Caco-2 (cell line): ENCODE data around the gene FRYL. TPM values are rescaled to one million over a fixed set of nuclear protein-coding genes. Genes with fewer than 3 reads are reported as not detected.

ENCODE experiments used
- BruUV-seq: library from RNA; stranded (reverse); fragments of 400-500 nt; replicated peaks from 2 replicates; lab custom pipeline; 2021; lab: Mats Ljungman, UMichigan
- CTCF ChIA-PET: fragments of 300-600 bp; sonication (Branson Sonifier 250); formaldehyde crosslinking; loops from one replicate; lab custom pipeline; 2022; ENCODE audit warnings: antibody characterized with exemption; lab: Charles Lee
- POLR2A ChIA-PET: fragments of 300-600 bp; sonication (Branson Sonifier 250); formaldehyde crosslinking; loops from one replicate; lab custom pipeline; 2022; ENCODE audit warnings: antibody characterized with exemption; lab: Charles Lee
- DNase-seq, 2 experiments: peaks; one replicate each; pipeline versions ENCODE4 v3.0.0 to v3.0.0-alpha.2; 2020 to 2022
- H3K27me3 ChIP-seq: replicated peaks from 2 replicates; pipeline ENCODE4 v1.6.0; 2011; ENCODE audit warnings: low read length; ENCODE audit not compliant: control insufficient read depth, insufficient read depth
- H3K36me3 ChIP-seq: 2 replicates; pipeline ENCODE4 v1.5.1; 2011; ENCODE audit warnings: low read length; ENCODE audit not compliant: control insufficient read depth, insufficient read depth
- H3K4me1 ChIP-seq: fragments of 250-450 bp; sonication (Bioruptor Pico); 2 replicates; pipeline ENCODE4 v1.5.1; 2020; ENCODE audit warnings: mild to moderate bottlenecking
- H3K4me3 ChIP-seq: 2 replicates; pipeline ENCODE4 v1.5.1; 2011; ENCODE audit warnings: low read depth, mild to moderate bottlenecking, control low read depth, low read length
- H3K9me3 ChIP-seq: fragments of 250-450 bp; sonication (Bioruptor Pico); 2 replicates; pipeline ENCODE4 v1.5.1; 2020; ENCODE audit warnings: mild to moderate bottlenecking, moderate library complexity
- H3K27ac Mint-ChIP-seq: one replicate; pipeline ENCODE4 v1.8.0; 2022; ENCODE audit warnings: mixed read lengths; ENCODE audit not compliant: unreplicated experiment
- H3K27me3 Mint-ChIP-seq: one replicate; pipeline ENCODE4 v1.8.0; 2022; ENCODE audit warnings: mixed read lengths; ENCODE audit not compliant: insufficient read depth, unreplicated experiment
- H3K36me3 Mint-ChIP-seq: one replicate; pipeline ENCODE4 v1.8.0; 2022; ENCODE audit warnings: mild to moderate bottlenecking, mixed read lengths; ENCODE audit not compliant: insufficient read depth, unreplicated experiment
- H3K4me1 Mint-ChIP-seq: one replicate; pipeline ENCODE4 v1.8.0; 2022; ENCODE audit warnings: low read depth, mixed read lengths; ENCODE audit not compliant: unreplicated experiment
- H3K4me3 Mint-ChIP-seq: one replicate; pipeline ENCODE4 v1.8.0; 2022; ENCODE audit warnings: mild to moderate bottlenecking, moderate library complexity, mixed read lengths; ENCODE audit not compliant: unreplicated experiment
- H3K9me3 Mint-ChIP-seq: one replicate; pipeline ENCODE4 v1.8.0; 2022; ENCODE audit warnings: mixed read lengths; ENCODE audit not compliant: unreplicated experiment
- intact Hi-C: fragments of 100-400 bp; cut with micrococcal nuclease; formaldehyde crosslinking; loops from one replicate; pipeline ENCODE4 v1.10.0; 2022; ENCODE audit not compliant: unreplicated experiment
- total RNA-seq: library from RNA; stranded (reverse); gene quantifications from 2 replicates; pipeline ENCODE4 v1.2.3, GENCODE V29; 2022
- TF ChIP-seq, protein P1 (sequence below), 2 experiments: fragments of 200-600 bp in 1 of 2; IDR thresholded peaks; 1 replicate in 1 of 2; 2 replicates in 1 of 2; pipeline versions ENCODE4 v1.5.1 to v1.8.0; 2011 to 2022; ENCODE audit warnings: antibody characterized with exemption in 1 of 2, control low read depth in 1 of 2, inconsistent platforms in 1 of 2, low read depth in 1 of 2, low read length in 1 of 2, mild to moderate bottlenecking in 1 of 2, moderate library complexity in 1 of 2; ENCODE audit not compliant: insufficient read depth in 1 of 2, severe bottlenecking in 1 of 2, unreplicated experiment in 1 of 2

FRYL gene
- total RNA-seq, 1 experiment from 2014 or later = 27.4 TPM

DNA sequence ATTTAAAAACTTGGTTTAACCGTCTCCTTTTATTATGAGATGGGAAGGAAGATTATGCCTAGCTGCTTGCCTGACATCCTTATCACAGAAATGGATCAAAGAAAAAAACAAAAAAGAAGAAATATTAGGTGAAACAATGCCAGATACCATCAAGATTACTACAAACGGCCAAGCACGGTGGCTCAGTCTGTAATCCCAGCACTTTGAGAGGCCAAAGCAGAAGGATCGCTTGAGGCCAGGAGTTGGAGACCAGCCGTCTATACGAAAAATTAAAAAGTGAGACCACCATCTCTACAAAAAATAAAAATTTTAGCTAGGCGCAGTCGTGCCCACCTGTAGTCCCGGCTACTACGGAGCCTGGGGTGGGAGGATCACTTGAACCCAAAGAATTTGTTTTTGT lies 2.3 kb downstream of the FRYL start:
- ChIA-PET POLR2A (no interaction called here), CTCF (no interaction called here)
- H3K4me3 Mint-ChIP-seq = peak overlapping the region; percentile 95
- H3K36me3 Mint-ChIP-seq = peaks cover 15% of the 10 kb centered on the region
- peak overlapping the region; percentile 96; the same call in 1 of the 2 replicates for H3K4me3 ChIP-seq
- no peaks in the 10 kb centered on the region for H3K27me3 ChIP-seq
- BruUV-seq = no TSS peak
- no peaks in the 10 kb centered on the region for H3K9me3 ChIP-seq
- no peaks in the 10 kb centered on the region for H3K4me1 Mint-ChIP-seq
- H3K4me1 ChIP-seq = no peaks in the 10 kb centered on the region
- no peak overlapping the region for H3K27ac Mint-ChIP-seq
- no peaks in the 10 kb centered on the region; the same call in 1 of the 2 replicates for H3K36me3 ChIP-seq
- intact Hi-C loops = loop anchor here (10.0 kb wide), 1 partner anchor 53 kb away; no protein-coding TSS in a partner anchor
- no peaks in the 10 kb centered on the region for H3K9me3 Mint-ChIP-seq
- no peak for DNase-seq
- no peaks in the 10 kb centered on the region for H3K27me3 Mint-ChIP-seq
- TF ChIP-seq, protein P1, sequence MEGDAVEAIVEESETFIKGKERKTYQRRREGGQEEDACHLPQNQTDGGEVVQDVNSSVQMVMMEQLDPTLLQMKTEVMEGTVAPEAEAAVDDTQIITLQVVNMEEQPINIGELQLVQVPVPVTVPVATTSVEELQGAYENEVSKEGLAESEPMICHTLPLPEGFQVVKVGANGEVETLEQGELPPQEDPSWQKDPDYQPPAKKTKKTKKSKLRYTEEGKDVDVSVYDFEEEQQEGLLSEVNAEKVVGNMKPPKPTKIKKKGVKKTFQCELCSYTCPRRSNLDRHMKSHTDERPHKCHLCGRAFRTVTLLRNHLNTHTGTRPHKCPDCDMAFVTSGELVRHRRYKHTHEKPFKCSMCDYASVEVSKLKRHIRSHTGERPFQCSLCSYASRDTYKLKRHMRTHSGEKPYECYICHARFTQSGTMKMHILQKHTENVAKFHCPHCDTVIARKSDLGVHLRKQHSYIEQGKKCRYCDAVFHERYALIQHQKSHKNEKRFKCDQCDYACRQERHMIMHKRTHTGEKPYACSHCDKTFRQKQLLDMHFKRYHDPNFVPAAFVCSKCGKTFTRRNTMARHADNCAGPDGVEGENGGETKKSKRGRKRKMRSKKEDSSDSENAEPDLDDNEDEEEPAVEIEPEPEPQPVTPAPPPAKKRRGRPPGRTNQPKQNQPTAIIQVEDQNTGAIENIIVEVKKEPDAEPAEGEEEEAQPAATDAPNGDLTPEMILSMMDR (IDR thresholded peaks at IDR 0.05; ENCODE audit: insufficient read depth in 1 of 2, low read depth in 1 of 2, low read length in 1 of 2, severe bottlenecking in 1 of 2, unreplicated experiment in 1 of 2) = no peak

DNA sequence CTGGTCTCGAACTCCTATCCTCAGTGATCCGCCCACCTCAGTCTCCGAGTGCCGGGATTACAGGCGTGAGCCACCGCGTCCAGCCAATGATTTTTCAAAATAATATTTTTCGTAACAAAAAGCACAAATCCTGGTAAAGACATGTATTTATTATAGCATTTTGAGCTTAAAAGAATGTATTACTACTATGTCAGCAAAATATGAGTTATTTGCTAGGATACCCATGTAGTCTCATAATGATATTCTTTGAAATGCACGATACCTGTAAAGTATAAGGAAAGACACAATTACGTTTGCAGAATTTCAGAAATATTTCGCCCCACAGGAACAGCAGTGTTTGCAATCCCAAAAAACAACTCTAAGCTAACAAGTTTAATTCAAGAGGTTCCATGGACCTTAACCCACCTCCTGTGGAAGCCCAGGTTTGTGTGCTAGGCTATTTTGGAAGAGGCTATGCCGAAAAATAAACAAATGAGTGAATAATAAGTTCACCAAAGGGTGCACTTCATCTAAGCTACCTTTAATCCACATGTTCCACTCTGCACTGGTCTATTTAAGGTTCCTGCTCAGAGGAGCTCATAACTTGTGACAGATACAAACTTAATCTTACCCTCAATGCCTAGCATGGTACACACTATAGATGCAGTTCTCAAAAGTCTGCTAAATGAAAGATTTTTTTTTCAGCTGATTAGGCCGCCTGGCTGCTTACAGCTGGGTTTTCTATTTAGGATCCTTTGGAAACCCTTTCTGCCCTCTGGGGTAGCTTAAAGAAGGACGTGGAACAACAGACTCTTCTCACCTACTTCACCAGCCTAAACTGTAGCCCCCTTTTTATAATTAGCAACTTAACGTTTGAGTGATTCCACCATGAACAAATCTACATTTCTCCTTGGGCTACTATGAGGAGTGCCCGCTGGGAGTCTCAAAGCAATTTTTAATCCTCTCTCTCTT lies 5.0 kb downstream of the FRYL start:
- Mint-ChIP-seq H3K9me3 (no peaks in the 10 kb centered on the region), H3K27ac (no peak overlapping the region), H3K27me3 (no peaks in the 10 kb centered on the region), H3K36me3 (peaks cover 10% of the 10 kb centered on the region), H3K4me1 (no peaks in the 10 kb centered on the region), H3K4me3 (no peak overlapping the region)
- ChIA-PET POLR2A (no interaction called here), CTCF (no interaction called here)
- no TSS peak for BruUV-seq
- TF ChIP-seq, protein P1 (IDR thresholded peaks at IDR 0.05; ENCODE audit: insufficient read depth in 1 of 2, low read depth in 1 of 2, low read length in 1 of 2, severe bottlenecking in 1 of 2, unreplicated experiment in 1 of 2) = no peak
- Histone ChIP-seq H3K4me1 (no peaks in the 10 kb centered on the region), H3K9me3 (no peaks in the 10 kb centered on the region), H3K36me3 (no peaks in the 10 kb centered on the region; the same call in 1 of the 2 replicates), H3K27me3 (no peaks in the 10 kb centered on the region), H3K4me3 (no peak overlapping the region)
- intact Hi-C loops = loop anchor here (10.0 kb wide), 1 partner anchor 50 kb away; no protein-coding TSS in a partner anchor
- DNase-seq = no peak

DNA sequence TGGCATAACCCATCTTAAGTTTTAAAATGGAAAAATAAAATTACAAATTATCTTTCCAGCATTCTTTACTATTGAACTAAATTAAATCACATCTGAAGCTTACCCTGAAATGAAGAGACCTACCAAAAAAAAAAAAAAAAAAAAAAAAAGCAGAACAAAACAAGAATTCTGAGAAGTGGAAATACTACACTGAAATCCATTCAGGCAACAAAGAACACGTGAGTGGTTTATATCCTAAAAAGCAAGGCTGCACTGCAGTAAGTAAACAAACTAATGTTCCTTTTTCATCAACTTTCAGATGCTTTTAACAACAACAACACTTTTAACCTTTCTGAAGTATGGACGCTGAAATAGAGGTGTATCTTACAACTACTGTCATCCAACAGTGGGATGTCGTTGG lies 7.5 kb downstream of the FRYL start:
- intact Hi-C loops = loop anchor here (10.0 kb wide), 1 partner anchor 48 kb away; no protein-coding TSS in a partner anchor
- ChIA-PET POLR2A (no interaction called here), CTCF (no interaction called here)
- H3K36me3 Mint-ChIP-seq = no peaks in the 10 kb centered on the region
- no peak overlapping the region for H3K4me3 ChIP-seq
- no TSS peak for BruUV-seq
- no peaks in the 10 kb centered on the region for H3K27me3 ChIP-seq
- DNase-seq = no peak
- no peaks in the 10 kb centered on the region for H3K27me3 Mint-ChIP-seq
- TF ChIP-seq, protein P1 (IDR thresholded peaks at IDR 0.05; ENCODE audit: insufficient read depth in 1 of 2, low read depth in 1 of 2, low read length in 1 of 2, severe bottlenecking in 1 of 2, unreplicated experiment in 1 of 2) = no peak
- H3K9me3 ChIP-seq = no peaks in the 10 kb centered on the region
- H3K9me3 Mint-ChIP-seq = no peaks in the 10 kb centered on the region
- no peaks in the 10 kb centered on the region for H3K4me1 Mint-ChIP-seq
- H3K27ac Mint-ChIP-seq = no peak overlapping the region
- H3K4me3 Mint-ChIP-seq = no peak overlapping the region
- H3K4me1 ChIP-seq = no peaks in the 10 kb centered on the region
- no peaks in the 10 kb centered on the region; the same call in 1 of the 2 replicates for H3K36me3 ChIP-seq
